NCI-H226 (cell line): ENCODE measurements around the gene TMEM236.

Source experiments
- DNase-seq: peaks from one replicate; pipeline ENCODE4 v3.0.0-alpha.2; 2015

Gene TMEM236

DNA sequence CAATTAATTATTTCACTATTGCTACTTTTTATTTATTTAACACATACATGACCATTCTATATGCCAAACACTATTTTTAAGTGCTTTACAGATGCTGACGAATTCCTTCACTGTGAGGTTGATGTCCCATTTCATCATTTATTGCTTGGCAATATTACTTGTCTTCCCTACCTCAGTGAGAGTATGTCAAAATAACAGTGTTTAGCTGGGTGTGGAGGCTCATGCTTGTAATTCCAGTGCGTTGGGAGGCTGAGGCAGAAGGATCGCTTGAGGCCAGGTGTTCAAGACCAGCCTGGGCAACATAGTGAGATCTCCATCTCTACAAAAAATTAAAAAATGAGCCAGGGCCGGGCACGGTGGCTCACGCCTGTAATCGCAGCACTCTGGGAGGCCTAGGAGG, 37.4 kb downstream of the TMEM236 start:
- DNase-seq = no peak

DNA sequence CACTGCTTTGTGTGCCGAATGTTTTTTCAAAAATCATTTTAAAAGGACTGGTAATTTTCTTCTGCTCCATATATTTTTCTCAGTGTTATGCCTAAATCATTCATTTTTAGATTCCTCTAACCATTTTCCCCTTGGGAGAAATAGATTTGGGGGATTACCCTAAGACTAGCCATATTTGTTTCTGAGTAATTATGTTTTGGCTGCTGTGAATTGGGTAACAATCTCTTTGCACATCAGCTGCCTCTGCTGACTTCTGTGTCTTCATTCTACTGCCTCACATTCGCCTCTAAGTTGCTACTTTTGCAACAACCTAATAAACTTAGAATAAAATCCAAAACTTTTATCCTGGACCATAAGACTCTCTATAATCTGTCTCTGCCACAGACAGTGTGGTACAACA, 38.6 kb downstream of the TMEM236 start:
- no peak for DNase-seq

DNA sequence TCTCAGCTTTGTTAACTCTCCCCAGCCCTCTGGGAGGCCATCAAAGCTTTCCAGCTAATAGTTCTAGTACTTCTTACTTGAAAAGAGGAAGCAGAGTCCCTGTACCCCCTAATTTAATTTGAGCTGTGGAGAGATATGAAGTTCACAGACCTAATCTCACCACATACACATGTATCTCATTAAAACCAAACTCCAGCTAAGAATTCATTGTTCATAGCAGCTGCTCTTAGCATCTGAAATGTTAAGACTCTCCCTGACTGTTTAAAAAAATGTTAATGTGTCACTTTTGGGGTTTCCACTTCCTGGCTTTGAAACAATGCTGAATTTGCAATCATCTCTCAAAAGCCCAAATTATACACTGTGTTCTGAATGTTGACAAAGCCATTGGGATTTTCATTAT, 41.0 kb downstream of the TMEM236 start:
- no peak for DNase-seq

DNA sequence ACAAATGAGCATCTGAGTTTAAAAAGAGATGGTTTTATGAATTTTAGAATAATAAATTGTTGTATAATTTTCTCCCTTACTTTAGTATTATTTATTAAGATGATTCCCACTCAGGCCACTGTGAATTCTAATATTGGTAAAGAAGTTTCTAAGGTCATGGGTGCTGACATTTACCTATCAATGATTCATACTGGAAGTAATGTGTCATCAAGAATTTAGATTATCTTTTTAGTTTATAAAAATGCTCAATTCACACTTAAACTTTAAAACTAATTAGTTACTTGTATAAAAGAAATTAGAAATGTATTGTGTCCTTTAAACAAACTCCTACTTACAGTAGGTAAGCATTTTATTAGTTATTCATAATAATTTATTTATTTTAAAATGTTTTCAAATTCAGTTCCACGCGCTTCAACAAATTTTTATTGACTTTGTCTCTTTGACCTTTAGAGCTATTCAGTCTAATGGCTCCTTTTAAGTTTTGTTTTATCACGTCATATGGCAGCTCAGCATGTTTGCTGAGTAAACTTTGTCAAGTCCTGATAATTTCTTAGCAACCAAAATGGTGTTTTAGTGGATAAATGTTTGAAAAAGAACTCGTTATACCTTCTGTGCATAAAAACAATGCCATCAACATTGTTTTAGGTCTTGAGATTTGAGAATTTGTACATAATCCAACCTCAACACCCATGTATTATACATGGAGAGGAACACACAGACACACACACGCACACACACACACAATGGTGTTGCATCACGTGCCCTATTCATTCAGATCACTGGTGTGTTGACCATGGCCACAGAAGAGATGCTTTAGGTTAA, 42.0 kb downstream of the TMEM236 start:
- no peak for DNase-seq

DNA sequence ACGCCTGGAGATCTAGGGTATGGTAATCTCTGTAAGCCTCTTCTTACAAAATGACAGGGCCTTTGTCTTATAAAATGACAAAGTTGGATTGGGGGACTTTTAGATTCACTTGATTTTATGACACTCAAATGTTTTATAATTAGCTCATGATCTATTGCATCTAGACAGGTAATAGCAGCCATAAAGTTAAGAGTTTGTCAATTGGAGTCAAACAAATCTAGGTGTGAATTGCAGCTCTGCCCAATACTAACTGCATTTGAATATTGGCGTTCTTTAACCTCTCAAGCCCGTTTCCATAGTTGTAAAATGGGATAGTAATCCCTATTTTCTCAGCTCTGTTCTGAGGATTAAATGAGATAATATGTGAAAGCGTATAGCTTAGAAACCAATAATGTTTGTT, 43.1 kb downstream of the TMEM236 start:
- DNase-seq = no peak

DNA sequence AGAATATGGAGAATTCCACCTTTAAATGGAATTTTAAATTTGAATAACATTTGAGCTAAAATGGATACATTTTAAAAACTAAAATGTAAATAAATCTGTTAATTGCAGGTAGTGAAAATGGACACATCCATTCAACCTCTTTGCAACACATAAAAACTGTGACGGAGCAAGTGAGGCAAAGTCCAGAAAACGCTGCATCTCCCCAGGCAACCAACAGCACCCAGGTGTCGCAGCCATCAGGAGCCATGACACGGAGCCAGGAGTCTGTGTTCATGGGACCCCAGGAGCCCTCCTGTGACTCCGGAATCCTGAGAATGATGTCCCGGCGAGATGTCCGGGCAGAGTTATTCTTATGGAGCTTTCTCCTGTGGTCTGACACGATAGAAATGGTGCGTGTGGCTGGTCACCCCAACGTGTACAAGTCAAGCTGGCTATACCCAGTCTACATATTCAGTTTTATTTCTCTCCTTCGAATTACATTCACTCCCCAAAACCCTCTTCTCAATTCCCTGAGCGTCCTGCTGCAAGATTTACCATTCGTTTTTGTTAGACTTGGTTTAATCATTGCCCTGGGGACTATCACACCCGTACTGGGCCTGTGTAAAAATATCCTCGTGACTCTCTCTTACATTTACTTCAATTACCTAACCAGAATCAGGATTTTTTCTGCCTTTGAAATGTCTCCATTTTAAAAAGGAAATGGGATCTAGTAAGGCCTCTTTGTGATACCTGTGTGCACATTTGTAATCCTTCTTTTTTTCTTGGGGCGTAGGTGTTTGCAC, 44.0 kb downstream of the TMEM236 start:
- no peak for DNase-seq

DNA sequence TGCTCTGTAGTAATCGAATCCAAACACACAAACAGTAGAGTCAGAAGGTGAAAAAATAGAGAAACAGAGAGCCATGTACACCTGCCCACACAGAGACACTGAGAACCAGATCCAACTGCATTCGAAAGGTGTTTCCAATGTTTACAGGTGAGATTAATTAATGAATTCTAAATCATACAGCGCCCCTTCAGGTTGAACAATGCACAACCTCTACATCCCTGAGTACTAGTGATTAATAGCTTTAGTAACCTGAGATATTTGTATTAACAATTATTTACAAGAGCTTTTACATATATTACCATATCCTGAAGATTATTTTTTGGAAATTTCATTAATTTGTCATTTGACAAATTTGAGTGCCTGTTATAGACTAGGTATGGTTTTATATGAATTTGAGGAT, 49.5 kb downstream of the TMEM236 start:
- no peak for DNase-seq

DNA sequence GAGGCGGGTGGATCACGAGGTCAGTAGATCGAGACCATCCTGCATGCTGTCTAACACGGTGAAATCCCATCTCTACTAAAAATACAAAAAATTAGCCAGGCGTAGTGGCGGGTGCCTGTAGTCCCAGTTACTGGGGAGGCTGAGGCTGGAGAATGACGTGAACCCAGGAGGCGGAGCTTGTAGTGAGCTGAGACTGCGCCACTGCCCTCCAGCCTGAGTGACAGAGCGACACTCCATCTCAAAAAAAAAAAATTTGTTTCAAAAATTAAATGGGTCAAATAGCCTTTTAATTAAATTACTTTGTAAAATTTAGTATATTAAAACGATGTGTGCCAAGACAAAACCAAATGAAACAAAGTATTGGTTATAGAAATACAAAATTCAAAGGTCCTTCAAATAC, 50.3 kb downstream of the TMEM236 start:
- DNase-seq = no peak

DNA sequence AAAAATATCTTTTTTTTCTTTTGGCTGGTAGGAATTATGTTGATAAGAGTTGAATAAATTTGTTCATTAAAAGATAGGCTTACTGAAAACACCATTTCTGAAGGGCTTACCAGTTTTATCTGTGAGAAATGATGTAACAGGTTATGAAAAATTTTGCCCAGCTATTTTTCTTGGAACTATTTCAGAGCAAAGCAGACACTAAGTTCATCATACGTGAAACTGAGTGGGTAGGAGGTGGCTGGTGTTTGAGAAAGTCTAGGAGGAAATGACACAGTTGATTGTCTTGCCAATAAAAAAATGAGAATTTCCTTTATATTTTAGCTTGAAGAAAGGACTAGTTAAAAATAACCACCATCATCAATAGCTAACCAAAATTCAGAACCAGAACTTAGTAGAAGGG, 51.0 kb downstream of the TMEM236 start:
- peak; percentile 78 for DNase-seq

DNA sequence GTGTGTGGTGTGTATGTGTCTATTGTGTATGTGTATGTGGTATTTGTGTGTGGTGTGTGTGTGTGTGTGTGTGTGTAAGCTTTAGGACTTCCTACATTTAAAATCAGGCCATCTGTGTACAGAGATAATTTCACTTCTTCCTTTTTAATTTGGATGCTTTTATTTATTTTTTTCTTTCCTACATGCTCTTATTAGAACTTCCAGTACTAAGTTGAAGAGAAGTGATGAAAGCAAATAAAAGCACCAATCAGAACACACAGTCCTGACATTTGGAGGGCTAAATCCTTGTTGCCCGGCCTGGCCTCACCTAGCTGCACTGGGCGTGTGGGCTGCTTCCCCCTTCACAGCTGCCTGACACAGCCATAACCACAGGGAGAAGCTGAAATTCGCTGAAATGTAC, 53.3 kb downstream of the TMEM236 start:
- DNase-seq = no peak

DNA sequence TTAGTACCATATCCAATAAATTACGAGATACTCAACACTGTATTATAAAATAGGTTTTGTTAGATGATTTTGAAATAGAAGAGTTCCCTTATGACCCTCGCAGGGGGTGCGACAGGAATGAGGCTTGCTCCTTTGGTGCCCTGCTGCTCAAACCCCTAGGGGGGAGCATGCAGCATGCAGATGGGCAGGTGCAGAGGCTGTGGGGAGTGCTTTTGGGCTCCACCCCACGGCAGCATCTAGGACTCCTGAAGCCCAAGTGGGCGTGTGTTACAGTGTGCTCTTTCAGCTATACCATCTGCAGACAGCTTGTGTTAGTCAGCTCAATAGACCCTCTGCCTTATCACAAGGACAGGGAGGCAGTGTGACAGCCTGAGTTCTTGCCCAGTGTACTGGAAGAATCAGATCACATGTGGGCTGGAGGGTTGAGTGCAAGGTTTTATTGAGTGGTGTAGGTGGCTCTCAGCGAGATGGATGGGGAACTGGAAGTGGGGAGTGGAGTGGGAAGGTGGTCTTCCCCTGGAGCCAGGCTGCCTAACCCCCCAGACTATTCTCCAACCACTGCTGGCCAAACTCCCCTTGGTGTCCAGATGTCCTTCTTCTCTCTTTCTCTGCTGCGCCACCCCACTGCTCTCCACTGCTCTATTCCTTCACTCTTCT, 54.0 kb downstream of the TMEM236 start:
- DNase-seq = peak; percentile 29

DNA sequence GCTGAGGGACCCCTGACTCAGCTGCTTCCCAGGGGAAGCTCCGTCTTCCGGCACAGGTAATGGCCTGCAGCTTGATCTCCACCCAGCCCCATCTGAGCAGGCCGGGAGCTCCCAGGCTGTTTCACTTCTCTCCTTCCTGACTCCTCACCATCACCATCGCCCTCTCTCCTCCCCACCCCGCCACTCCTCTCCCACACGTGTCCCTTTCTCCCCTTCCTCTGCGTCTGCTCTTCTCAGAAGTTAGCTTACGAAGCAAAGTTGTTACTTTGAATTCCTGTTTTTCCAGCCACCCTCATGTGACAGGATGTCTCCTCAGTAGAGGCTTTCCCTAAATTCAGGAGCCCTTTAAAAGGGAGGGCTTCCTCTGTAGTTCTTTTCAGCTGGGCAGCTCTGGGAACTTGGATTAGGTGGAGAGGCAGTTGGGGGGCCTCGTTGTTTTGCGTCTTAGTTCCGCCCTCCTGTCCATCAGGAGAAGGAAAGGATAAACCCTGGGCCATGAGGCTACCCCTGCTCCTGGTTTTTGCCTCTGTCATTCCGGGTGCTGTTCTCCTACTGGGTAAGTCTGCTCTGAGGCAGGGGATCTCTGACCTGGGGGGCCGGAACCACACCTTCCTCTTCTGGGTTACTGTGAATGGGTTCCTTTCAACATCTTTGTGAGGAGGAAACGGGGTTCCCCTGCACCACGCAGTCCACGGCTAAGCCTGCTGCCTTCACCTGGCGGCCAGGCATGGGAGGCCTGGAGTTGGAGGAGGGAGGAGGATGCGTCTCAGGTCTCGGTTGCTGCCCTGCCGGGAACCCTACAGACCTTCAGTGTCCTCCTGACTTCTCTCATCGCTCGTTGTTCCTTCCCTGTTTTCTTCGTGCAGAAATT, 57.2 kb downstream of the TMEM236 start, which contains the start of gene MRC1:
MRC1 (plus strand) TSS at position 378 of the 871 bp plus-strand sequence; CDS start at position 496, 118 bp downstream.
- DNase-seq = no peak

DNA sequence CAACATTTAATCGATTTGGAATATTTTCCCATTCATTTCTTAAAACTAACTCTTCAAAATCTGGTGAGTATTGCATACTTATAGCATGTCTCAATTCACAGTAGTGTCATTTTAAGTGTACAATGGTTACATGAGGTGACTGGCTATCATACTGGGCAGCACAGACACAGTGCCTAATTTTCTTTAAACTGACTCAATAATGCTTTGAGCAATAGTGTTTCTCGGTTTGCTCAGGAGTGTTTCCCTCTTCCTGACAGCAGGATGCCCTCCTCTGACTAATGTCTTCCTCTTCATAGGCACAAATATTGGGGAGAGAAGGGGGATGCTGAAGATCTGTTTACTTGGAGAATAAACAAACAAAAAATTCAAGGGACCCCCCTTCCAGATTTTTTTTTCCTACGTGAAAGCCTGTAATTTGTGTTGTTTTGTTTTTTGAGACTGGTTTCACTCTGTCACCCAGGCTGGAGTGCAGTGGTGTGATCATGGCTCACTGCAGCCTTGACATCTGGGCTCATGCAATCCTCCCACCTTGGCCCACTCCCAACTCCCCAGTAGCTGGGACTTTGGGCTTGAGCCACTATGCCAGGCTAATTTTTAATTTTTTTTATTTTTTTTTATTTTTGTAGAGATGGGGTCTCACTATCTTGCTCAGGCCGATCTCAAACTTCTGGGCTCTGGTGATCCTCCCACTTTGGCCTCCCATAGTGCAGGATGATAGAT, 59.3 kb downstream of the TMEM236 start:
- no peak for DNase-seq

DNA sequence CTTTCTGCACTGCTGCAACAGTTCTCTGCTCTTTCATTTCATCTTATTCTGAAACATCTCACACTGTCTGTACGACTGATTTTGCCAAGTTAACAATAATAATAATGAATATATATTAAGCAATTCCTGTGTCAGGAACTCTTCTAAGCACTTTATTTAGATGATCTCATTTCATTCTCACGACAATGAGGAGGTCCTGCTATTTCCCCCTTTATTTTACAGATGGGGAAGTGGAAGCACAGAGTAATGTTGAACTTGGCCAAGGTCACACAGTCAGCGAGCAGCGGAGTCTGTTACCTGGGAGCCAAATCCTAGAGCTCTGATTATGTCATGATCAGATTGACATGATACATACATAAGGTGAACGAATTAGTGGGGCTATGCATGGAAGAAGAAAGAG, 63.0 kb downstream of the TMEM236 start:
- no peak for DNase-seq

DNA sequence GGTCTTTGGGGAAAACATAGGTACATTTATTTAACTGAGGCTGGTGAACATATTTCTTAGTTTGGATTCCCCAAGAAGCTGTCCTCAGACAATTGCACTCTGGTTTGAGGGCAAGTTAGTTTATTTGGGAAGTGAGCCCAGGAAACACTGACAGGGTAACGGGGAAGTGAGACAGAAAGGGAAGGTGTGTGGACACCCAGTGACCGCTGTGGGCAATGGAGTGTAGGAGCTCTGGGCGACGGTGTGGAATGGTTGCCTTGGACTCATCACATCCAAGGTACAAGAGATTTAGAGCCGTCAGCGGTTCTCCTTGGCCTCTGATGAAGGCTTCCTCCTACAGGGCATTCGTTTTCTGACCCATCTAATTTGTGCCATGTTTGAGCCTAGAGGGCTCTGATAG, 64.2 kb downstream of the TMEM236 start:
- no peak for DNase-seq

DNA sequence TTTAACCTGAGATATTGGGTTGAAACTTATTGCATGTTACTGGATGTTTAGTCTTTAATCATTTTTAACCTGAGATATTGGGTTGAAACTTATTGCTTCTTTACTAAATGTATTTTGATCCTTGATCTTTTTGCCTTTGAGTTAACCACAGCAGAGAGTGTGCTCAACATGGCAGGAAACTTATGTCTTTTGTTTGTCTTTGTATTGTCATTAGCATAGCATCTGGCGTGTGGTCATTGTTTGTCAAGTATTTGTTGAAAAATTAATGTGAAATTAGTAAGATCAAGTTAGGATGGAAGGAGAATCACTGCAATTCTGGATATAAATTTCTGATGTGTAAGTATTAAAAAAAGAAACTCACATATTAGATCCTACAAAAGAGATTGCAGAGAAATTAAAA, 65.3 kb downstream of the TMEM236 start:
- DNase-seq = no peak

DNA sequence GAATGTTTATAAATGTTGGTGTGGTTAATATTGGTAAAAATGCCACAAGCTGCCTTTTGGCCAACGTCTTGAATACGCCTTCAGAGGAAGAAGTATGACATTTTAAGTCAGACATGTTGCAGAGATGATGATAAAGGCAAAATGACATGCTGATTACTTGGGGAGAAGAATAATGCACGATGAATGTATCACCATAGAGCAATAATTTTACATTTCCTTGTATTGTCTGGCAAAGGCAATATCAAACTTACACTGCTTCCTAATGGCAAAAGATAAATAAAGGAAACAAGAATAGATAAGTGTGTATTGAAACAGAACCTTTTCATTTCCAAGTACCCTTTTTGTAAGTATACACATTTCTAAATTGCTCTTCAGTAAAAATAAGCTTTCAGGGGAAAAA, 65.8 kb downstream of the TMEM236 start:
- DNase-seq = no peak

DNA sequence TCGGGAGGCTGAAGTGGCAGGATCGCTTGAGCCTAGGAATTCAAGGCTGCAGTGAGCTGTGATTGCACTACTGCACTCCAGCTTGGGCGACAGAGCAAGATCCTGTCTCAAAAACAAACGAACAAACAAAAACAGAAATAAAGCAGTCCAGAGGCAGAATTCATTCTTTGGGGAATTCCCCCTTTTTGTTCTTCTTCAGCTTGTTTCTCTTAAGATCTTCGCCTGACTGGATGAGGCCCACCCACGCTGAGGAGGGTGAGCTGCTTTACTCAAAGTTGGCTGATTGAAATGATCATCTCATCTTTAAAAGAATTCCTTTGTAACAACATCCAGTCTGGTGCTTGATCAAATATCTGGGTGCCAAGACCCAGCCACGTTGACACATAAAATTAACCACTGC, 67.8 kb downstream of the TMEM236 start:
- no peak for DNase-seq

DNA sequence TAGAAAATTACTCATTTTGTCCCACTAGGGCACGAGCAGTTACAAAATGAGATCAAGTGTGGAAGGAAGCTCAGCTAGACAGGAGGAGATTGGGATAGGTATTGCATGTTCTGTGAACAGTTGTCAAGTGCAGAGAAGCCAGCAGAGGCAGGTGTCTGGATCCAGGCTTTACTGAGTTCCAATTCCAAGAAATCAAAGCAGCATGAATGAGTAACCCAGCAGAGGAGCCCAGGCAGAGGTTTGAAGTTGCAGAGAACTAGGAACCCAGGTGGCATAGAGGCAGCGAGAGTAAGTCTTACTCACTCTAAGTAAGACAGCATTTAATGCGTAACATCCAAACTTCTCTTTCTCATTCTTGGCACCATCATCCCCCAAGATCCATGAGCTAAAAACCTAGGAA, 68.9 kb downstream of the TMEM236 start:
- DNase-seq = no peak

DNA sequence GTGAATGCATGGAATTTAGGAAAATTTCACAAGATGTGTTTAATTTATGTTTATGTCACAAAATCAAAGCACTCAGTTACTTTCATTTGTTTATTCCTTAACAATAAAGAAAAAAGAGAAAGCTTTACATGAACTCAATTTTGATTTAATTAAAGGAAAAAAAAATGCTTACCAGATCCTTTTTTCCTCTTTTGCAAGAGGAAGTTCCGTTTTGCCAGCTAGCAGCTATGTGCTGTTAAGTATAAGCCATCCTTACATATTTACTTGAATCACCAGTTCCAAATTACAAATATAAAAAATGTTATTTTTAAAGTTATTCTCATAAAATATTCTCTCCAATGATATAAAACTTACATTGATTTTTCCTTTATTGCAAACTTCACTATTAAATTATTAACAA, 69.9 kb downstream of the TMEM236 start:
- no peak for DNase-seq

DNA sequence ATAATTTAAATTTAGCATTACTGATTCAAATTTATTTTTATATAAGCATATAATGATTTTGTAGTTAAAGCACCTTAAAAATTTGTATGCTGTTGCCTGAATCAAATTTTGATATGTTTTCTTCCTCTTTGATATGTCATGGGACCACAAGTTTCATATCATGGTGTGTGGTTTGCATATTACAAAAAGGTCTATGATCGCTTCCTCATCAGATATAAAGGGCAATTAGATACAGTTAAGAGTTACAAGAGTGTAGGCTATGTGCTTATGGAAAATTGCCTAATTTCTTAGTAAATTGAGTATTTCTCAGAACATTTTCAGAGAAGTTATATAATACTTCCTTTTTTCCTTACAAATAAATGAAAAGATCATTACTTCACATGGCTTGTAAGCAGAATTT, 79.3 kb downstream of the TMEM236 start:
- DNase-seq = no peak

DNA sequence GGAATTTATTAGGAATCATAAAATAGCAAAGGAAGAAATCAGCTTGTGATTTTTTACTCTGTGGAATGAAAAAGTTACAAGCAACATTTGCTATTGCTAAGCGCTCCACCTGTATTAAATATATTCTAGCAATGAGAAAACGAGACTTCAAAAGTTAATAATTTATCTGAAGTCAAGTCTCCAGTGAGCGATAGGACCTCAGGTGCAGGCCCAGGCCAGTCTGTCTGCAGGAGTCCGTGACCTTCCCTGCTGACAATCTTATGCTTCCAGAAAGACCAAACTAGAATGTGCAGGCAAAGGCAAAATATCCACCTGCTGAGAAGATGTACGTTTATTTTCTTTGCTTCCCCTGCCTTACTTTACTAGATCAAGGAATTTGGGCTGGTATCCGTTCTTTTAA, 79.9 kb downstream of the TMEM236 start:
- no peak for DNase-seq
